ENCODE results near the gene DLAT.
"Not testable (repeated sequence)": the region's sequence is repeated elsewhere in the genome, so short reads cannot be mapped to it uniquely, and the experiment has no call there.

The DLAT gene

DNA sequence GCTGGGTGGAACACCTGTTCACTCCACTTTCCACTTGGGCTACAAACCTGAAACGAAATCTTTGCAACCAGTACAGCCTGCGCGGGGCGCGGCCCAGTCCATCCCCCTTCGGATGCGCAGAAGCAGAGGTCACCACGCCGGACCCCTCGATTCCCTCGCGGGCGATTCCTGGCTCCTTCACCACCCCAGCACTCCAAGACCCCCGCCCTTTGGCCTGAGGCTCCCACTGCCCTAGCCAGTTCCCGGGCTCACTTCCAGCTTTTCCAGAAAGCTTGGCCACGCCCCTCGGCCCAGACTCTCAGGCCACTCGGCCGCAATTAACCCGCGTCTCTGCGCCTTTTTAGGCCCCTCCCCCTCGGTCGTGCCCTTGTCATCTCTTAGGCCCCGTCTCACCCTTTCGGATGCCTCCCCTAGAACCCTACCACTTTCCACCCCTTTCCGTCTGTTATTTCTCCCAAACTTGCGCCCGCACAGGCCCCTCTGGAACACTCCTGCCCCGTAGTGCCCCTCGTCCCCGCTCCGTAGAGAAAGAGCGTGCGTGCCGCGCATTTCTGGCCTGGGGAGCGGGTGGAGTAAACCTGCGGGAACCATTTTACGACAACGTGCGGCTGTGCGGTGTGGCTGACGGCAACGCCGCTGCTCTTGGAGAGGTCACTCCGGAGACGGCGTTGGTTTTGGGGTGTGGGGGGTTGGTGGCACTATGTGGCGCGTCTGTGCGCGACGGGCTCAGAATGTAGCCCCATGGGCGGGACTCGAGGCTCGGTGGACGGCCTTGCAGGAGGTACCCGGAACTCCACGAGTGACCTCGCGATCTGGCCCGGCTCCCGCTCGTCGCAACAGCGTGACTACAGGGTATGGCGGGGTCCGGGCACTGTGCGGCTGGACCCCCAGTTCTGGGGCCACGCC is at the start of gene DLAT:
TSS of gene DLAT (plus strand) at position 636 of the 906 bp plus-strand sequence. CDS start at position 701, 65 bp downstream.
- peak; percentile 76 for DNase-seq (ENCODE audit: low spot score)

DNA sequence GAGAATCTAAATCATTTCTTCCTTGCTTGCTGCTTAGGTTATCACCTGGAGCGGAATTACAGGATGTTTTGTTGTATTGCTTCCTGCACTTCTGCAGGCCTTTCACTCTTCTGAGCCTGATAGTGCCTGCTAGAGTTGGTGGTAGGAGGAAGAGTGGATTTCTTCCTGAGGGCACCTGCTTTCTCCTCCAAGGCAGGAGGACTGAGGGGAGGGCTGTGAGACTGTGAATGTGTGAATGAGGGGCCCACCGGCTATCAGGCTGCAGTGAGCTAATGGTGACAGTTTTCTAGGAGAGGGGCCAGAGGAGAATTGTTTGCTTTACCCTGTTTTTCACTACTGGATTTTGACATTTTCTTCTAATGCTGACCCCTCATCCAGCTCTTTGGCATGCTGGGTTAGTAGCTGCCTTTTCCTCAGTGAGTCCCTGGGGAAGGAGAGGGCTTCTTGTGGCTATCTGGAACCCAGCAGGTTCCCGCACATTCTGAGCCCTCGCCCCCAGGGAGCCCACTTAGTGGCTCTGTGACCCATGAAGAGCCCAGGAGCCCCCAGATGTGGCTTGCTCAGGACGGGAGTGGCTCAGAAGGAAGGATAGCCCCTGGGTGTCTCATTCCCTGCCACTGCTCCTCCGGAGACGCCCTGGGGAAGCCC is 49.0 kb upstream of the DLAT start:
- DNase-seq (ENCODE audit: low spot score), result no peak

DNA sequence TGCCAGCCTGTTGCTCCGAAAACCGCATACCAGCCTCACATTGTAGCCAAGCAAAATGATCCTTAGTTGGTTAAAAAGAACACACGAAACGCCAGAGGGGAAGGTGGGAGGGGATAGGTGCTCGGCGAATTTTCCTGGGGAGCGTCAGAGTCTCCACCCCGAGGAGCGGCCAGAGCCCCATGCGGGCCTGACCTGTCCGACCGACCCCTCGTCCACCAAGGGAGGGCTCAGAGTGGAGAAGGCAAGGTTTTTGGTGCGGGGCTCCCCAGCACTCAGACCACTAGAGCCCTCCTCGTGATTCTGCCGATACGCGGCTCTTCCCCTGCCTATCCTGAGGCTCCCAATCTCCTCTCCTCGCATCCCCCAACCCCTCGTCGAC is 48.5 kb upstream of the DLAT start:
- DNase-seq (ENCODE audit: low spot score), result no peak

DNA sequence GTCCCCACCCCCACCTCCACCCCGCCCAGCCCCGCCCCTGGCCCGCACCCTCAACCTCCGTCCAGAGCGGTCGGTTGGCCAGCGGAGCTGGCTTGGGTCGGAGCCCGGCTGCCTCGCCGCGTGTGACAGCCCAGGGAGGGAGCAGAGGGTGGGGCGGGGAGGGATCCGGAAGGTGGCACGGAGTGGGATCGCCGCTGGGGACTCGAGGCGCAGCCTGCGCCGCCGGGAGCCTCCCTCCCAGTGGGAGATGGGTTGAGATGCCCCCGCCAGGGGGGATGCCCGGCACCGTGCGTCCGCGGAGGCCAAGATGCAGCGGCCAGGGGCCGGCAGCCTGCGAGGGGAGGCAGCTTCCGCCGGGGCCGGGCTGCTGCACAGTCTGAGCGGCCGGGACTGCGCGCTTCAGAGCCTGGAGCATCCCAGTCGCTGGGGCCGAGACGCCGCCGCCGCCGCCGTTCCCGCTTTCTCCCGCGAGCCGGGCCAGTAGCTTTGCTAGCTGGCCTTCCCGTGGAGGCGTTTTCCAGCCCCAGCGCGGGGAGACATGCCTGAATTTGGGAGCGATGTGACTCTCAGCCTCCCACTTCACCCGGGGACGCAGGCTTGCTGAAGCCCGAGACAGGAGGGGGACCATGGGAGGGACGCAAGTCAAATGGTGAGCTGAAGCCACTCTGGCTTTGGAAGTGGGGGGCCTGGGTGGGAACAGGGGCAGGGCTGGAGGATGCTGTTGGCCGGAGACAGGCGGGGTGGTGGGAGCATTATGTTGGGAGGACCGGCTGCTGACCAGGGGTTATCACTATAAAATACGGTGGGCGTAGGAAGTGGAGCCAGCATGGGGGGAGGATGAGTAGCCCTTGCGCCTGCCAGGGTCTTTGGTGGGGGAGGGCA is 47.8 kb upstream of the DLAT start:
- DNase-seq (ENCODE audit: low spot score), result peak; percentile 46

DNA sequence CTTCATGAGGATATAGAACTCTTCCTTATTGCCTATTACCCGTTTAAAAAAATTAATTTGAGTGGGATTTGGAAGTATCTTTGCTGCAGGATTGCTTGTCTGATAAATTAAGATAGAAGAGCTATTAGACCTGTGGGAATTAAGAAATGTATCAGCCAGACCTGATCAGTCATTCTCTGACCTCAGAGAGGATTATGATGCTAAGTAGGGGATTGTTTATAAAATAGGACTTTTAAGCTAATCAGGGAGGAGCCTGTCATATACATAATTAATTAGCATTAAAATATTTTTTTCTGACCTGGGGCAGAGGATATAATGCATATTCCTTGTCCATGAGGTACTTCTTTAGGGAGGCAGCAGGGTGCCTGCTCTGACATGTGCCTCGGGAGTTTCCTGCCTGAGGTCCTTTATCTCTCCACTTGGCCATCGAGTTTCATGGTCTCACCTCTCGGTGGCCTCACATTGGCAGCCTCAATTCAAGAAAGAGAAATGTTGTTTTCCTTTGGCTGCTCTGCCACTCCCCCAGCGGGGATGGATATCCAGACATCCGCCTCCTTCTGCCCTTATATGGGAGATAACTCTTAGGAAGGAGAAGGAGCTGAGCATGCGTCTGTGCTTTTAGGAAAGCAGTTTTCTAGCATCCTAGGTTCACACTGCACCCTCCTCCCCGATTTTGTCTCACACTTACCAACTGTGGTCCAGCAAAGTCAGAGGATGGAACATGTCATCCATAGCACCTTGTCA is 47.0 kb upstream of the DLAT start:
- DNase-seq (ENCODE audit: low spot score), result no peak

DNA sequence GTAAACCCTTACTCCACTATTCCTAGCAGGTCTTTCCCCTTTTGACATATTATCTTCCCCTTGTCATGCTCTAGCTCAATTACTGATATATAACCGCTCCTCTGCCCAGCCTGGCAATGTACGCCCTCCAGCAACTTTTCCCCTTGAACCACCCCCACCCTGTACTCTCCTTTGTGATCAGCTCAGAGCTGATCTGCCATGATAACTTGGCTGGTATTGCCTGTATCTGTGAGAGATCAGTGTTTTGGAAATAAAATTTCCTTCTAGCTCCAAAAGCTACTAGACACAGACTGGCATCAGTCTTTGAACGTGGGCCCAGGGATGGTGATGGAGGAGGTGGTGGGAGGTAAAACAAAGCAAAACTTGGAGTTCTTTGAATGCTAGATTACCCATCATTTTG is 45.1 kb upstream of the DLAT start:
- no peak for DNase-seq (ENCODE audit: low spot score)

DNA sequence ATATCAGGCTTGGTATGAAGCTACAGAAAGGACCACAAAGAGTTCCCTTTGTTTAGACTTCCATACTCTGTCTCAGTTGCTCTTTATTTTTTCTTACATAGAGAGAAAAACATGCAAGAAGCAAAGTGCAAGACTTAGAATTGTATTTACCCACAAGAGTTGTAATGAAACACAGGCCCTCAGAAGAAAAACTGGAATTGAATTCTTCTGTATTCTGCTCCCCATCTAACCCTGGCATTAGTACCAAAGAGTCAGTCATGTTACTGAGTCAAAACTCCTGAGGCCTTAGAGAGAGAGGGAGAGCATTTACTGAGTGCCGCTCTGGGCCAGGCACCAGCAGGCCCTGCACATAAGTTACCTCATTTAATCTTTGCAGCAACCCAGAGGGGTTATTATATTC is 43.9 kb upstream of the DLAT start:
- DNase-seq (ENCODE audit: low spot score), result no peak

DNA sequence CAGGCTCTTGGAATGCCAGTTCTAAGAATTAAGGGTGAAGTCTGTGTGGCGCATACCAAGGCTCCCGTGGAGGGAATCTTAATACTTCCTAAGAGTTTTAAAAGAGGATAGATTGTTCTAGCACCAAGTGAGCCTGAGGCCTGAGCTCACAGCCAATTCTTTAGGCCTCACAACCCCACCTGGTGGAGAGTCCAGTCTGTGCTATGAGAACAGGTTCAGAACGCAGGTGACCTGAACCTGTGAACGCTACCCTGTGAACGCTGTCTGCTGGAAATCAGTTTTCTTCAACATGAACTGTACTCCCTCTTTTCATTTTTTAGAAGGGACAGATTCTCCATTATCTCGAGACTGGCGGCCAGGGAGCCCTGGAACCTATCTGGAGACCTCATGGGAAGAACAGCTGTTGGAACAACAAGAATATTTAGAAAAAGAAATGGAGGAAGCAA is 43.2 kb upstream of the DLAT start:
- peak; percentile 44 for DNase-seq (ENCODE audit: low spot score)

DNA sequence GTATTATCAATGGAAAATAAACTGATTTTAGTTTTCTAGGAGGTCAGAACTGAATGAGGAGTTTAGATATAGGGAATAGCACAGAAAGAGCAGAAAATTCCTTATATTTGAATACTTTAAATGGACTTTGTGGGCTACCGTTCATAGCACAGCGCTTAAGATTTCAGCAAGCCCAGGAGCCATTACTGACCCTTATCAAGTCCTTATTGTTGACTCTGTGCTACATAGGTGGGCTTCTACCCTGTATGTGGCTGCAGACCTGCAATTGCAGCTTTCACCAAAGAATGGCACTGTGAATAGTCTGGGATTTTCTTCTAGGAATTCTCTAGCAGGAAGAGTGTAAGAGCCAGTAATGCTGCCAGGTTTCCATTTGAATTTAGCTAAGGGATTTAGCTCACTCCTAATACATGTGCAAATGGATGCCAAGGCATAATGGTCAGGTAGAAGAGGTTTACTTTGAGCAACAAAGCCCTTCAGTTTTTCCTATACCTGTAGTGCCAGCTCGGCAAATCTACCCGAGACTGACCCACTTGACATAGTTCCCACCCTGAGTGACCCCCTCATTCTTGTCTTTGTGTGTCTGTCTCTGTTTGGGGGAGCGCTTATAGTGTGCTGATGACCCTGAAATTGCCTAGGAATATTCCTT is 42.5 kb upstream of the DLAT start:
- DNase-seq (ENCODE audit: low spot score), result no peak

DNA sequence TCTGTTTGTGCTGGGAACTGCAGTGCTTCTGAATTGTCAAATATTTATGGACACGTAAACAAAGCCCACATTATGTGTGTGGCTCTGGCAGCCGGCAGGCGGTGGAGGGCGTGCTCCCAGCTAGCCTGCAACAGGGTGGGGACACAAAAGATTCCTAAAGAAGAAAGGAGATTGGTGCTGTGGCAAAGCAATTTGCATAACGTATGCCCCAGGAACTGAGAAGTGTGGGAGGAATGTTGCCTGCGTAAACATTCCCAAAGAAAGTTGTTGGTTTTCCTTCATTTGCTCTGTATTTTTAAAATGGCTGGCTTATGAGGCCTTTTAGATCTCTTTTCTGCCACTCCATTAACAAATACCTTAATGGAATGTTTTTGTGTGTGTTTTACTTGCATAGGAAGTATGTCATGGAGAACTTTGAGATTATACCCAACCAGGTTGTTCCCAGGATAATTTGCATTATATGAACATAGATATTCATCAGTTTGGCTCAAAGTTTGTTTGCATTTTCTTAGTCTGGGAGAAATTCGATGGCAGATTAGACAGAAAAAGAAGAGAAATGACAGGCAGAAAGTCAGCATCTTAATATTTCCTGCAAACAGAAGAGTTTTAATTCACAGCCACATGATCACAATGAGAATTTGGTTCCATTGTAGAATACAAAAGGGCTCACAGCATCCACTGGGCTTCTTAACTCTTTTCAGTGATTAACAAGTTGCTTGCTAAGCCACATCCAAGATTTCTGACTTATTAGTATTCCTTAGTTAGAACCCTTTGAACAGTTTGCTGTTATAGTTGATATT is 41.8 kb upstream of the DLAT start:
- no peak for DNase-seq (ENCODE audit: low spot score)

DNA sequence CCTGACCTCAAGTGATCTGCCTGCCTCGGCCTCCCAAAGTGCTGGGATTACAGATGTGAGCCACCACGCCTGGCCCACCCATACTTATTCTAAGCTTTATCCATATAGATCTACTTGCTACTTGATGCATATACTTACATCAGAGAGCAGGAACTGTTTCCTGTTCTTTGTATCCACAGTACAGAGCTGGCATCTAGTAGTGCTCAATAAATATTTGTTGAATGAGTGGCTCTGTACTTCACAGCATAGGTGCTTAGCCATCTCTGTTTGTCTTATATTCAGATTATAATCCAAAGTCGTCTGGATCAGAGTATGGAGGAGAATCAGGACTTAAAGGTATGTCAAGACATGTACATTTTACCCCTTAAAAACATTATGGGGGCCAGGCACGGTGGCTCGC is 38.6 kb upstream of the DLAT start:
- DNase-seq (ENCODE audit: low spot score), result no peak

DNA sequence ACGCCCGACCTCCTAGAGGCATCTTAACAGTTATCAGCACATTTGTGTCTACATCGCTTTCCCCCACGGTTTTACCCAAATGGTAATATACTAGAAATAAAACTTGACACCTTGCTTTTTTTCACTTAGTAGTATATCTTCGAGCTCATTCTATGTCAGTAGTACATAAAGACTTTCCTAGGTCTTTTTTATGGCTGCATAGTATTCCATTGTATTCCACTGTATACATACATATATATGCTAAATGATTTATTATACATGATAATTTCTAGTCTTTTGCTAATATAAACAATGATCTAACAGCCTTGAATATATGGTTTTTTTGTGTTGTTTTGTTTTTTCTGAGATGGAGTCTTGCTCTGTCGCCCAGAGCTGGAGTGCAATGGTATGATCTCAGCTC is 34.8 kb upstream of the DLAT start:
- DNase-seq (ENCODE audit: low spot score), result no peak

DNA sequence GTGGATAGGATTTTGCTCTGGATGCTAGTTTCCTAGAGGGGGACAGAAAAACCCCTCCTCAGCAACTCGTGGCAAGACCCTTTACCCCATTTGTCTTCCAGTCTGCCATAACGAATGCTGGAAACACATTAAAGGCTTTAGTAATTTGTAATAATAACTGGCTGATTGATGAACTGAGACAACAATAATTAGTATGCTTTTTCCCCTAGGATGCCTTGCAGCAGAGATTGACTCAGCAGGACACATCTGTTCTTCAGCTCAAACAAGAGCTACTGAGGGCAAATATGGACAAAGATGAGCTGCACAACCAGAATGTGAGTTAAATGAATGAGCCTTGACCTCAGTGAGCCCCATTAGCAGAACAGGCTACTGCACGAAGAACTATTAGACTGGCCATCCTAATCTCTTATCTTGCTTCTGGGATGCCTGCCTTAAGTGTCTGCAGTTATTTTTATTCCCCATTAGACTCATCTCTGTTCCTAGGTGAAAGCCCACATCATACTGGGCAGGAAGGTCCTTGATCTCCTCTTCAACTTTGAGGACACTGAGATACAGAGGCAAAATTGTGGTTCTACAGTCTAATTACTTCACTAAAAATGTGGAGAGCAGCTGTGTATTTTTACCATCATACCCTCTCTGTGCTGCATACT is 32.9 kb upstream of the DLAT start:
- no peak for DNase-seq (ENCODE audit: low spot score)

DNA sequence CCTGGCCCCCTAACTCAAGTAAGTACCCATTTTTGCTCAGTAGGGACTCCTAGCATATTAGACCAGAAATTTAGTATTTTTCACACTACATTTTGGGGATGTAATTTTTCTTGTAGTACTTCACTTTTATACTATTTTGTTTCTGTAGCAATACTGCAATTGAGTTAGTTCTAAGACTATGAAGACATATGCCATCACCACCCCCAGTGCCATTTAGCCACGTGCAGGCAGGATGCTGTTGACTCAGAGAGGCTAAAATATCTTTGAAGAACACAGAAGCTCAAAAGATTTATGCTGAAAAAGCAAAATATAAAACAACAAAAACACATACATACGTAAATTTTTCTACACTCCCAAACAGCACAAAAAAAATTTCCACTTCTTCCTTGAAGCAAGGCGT is 29.1 kb upstream of the DLAT start:
- DNase-seq (ENCODE audit: low spot score), result no peak

DNA sequence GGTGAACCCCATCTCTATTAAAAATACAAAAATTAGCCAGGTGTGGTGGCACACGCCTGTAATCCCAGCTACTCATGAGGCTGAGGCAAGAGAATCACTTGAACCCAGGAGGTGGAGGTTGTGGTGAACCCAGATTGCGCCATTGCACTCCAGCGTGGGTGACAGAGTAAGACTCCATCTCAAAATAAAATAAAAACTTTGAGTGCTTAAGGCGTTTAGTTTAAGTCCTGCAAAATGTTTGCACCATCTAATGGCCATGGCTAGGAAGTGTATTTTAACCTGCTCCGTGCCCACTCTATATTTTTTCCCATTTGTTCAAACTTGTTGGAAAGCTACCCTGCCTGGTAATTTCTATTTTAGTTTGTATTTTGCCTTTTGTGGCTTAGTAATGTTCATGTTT is 28.5 kb upstream of the DLAT start:
- not testable (repeated sequence) for DNase-seq (ENCODE audit: low spot score)

DNA sequence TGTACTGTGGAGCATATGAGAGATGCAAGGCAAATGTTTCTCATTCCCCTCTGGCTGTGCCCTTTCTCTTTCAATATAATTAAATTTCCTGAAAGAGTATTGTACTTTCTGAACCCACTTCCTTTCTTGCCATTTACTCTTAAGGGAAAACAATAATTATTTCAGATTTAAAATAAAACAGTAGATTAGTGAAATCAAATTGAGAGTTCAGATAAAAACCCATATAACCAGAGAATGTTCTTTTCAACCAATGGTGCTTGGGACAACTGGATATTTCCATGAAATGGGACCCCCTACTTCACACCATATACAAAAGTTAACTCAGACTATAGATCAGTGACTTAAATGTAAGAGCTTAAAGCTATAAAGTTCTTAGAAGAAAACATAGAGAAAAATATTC is 26.1 kb upstream of the DLAT start:
- no peak for DNase-seq (ENCODE audit: low spot score)

DNA sequence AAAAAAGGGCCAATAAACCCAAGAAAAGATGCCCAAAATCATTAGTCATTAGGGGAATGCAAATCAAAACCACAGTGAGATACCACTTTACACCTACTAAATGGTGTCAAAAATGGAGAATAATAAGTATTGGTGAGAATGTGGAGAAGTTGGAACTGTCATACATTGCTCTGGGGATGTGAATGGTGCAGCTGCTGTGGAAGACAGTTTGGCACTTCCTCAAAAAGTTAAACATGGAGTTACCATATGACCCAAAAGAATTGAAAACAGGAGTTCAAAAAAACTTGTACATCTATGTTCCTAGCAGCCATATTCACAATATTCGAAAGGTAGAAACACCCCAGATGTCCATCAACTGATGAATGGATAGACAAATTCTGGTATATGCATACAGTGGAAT is 24.5 kb upstream of the DLAT start:
- DNase-seq (ENCODE audit: low spot score), result no peak

DNA sequence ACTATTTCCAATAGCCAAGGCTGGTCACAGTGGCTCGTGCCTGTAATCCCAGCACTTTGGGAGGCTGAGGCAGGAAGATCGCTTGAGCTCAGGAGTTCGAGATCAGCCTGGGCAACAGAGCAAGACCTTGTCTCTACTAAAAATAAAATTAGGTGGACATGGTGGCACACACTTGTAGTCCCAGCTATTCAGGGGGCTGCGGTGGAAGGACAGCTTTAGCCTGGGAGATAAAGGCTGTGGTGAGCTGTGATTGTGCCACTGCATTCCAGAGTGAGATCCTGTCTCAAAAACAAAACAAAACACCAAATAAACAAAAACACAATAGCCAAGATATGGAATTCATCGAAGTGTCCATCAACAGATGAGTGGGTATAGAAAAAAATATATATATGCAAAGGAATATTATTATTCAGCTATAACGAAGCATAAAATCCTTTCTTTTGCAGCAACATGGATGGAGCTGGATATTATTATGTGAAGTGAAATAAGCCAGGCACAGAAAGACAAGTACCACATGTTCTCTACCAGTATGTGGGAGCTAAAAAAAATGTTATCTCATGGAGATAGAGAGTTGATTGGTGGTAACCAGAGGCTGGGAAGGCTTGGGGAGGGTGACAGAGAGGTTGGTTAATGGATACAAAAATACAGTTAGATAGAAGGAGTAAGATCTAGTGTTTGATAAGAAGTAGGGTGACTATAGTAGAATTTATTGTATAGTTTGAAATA is 22.6 kb upstream of the DLAT start:
- no peak for DNase-seq (ENCODE audit: low spot score)

DNA sequence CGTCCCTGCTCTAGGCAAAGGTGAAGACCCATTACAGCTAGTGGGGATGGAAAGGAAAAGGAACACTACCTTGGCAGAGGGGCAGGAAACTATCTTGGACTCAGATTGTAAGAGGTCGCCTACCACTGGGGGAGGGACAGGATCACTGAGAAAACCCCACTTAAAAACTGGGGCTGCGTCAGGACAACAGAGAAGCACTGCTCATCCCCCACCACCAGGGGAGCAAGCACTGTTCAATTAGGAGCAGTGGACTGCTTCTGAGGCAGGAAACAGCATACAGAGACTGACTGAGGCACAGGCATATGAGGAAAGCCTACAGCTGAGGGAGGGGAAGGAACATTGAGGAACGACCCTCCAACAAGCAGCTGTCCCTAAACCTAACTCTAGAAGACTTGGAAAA is 20.8 kb upstream of the DLAT start:
- peak; percentile 75 for DNase-seq (ENCODE audit: low spot score)
